SU-DHL-6 (cell line): ENCODE results near the gene ASAP2.

Experiments used
- H2AFZ ChIP-seq: fragments of 200-600 bp; sonication (generic); 2 replicates; pipeline ENCODE4 v1.6.1; 2014; ENCODE audit warnings: low read depth, mild to moderate bottlenecking, moderate library complexity, mixed read lengths, antibody characterized with exemption, low read length; ENCODE audit not compliant: severe bottlenecking
- H3F3A ChIP-seq: fragments of 200-600 bp; shearing (Covaris generic); 2 replicates; pipeline ENCODE4 v1.6.0; 2016; ENCODE audit warnings: antibody characterized with exemption, mild to moderate bottlenecking; ENCODE audit not compliant: insufficient read depth
- H3K27ac ChIP-seq: fragments of 200-600 bp; sonication (generic); 2 replicates; pipeline ENCODE4 v1.5.1; 2016; ENCODE audit warnings: low read depth, mild to moderate bottlenecking, low read length, moderate library complexity, mixed read lengths
- H3K27me3 ChIP-seq: fragments of 200-600 bp; sonication (generic), shearing (Covaris generic); 2 replicates; pipeline ENCODE4 v1.6.0; 2014; ENCODE audit warnings: mild to moderate bottlenecking, low read length
- H3K36me3 ChIP-seq: fragments of 200-600 bp; sonication (generic); 2 replicates; pipeline ENCODE4 v1.6.1; 2014; ENCODE audit warnings: mild to moderate bottlenecking, low read length, mixed read lengths
- H3K4me2 ChIP-seq: fragments of 300-600, 200-600 bp; shearing (Covaris generic), sonication (generic); 2 replicates; pipeline ENCODE4 v1.6.0; 2014; ENCODE audit warnings: low read length, low read depth, mild to moderate bottlenecking; ENCODE audit not compliant: poor library complexity, severe bottlenecking
- H3K4me3 ChIP-seq: fragments of 200-600 bp; sonication (generic); 2 replicates; pipeline ENCODE4 v1.5.1; 2014; ENCODE audit warnings: antibody characterized with exemption, low read length, mild to moderate bottlenecking, mixed read lengths; ENCODE audit not compliant: insufficient read depth, poor library complexity, severe bottlenecking
- H3K79me2 ChIP-seq: fragments of 200-600 bp; sonication (generic); 2 replicates; pipeline ENCODE4 v1.6.1; 2014; ENCODE audit warnings: mild to moderate bottlenecking, low read length, moderate library complexity; ENCODE audit not compliant: insufficient read depth
- H3K9ac ChIP-seq: fragments of 200-600 bp; sonication (generic); 2 replicates; pipeline ENCODE4 v1.7.0; 2014; ENCODE audit warnings: mild to moderate bottlenecking, low read length
- H3K9me2 ChIP-seq: fragments of 200-600 bp; sonication (generic); replicated peaks from 2 replicates; pipeline ENCODE4 v1.6.1; 2014; ENCODE audit warnings: low read length; ENCODE audit not compliant: insufficient read depth
- H3K9me3 ChIP-seq: fragments of 200-600 bp; sonication (generic); 2 replicates; pipeline ENCODE4 v1.6.1; 2014; ENCODE audit warnings: low read length, mixed read lengths; ENCODE audit not compliant: insufficient read depth
- H4K20me1 ChIP-seq: fragments of 200-600 bp; sonication (generic); 2 replicates; pipeline ENCODE4 v1.6.1; 2014; ENCODE audit warnings: low read depth, mild to moderate bottlenecking, antibody characterized with exemption, low read length, moderate library complexity, mixed read lengths
- EZH2phosphoT487 ChIP-seq: fragments of 200-600 bp; sonication (generic), shearing (Covaris generic); conservative IDR thresholded peaks from 2 replicates; pipeline ENCODE4 v1.6.1; 2018; ENCODE audit warnings: mild to moderate bottlenecking, antibody characterized with exemption, low read length, moderate library complexity, mixed read lengths
- TF ChIP-seq, protein P1 (sequence below): fragments of 200-600 bp; sonication (generic); IDR thresholded peaks from one replicate; pipeline ENCODE4 v1.5.1; 2017; ENCODE audit warnings: antibody characterized with exemption, mild to moderate bottlenecking, low read length, moderate library complexity; ENCODE audit not compliant: insufficient read depth, poor library complexity, severe bottlenecking

ASAP2 gene

DNA sequence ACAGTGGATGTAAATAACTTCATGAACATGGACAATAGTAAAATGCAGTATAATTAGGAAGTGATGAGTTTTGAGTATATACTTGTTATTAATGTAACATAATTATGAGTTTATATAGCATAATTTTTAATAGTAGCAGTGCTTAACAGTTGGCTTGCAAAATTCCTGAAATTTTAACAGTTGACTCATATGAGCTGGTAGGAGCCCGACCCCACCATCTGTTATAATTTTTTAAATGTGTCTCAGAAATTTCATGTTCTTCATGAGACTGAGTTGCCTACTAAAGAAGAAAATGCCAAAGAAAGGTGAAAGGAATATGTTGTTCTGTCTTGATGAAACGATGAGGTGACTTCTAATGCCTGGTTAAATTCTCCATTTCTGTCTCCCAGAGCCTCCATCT, 154.1 kb downstream of the ASAP2 start:
- Histone ChIP-seq H3F3A (no peaks in the 10 kb centered on the region), H3K9me3 (no peaks in the 10 kb centered on the region), H3K79me2 (no peaks in the 10 kb centered on the region), H3K4me3 (no peak overlapping the region), H3K9ac (no peak overlapping the region), H3K27ac (no peak overlapping the region), H3K9me2 (no peaks in the 10 kb centered on the region), H3K4me2 (no peak overlapping the region), H2AFZ (no peak overlapping the region), H3K36me3 (no peaks in the 10 kb centered on the region), H3K27me3 (no peaks in the 10 kb centered on the region), H4K20me1 (no peaks in the 10 kb centered on the region)
- TF ChIP-seq, protein P1, sequence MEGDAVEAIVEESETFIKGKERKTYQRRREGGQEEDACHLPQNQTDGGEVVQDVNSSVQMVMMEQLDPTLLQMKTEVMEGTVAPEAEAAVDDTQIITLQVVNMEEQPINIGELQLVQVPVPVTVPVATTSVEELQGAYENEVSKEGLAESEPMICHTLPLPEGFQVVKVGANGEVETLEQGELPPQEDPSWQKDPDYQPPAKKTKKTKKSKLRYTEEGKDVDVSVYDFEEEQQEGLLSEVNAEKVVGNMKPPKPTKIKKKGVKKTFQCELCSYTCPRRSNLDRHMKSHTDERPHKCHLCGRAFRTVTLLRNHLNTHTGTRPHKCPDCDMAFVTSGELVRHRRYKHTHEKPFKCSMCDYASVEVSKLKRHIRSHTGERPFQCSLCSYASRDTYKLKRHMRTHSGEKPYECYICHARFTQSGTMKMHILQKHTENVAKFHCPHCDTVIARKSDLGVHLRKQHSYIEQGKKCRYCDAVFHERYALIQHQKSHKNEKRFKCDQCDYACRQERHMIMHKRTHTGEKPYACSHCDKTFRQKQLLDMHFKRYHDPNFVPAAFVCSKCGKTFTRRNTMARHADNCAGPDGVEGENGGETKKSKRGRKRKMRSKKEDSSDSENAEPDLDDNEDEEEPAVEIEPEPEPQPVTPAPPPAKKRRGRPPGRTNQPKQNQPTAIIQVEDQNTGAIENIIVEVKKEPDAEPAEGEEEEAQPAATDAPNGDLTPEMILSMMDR: no peak
- TF ChIP-seq EZH2phosphoT487: no peak

DNA sequence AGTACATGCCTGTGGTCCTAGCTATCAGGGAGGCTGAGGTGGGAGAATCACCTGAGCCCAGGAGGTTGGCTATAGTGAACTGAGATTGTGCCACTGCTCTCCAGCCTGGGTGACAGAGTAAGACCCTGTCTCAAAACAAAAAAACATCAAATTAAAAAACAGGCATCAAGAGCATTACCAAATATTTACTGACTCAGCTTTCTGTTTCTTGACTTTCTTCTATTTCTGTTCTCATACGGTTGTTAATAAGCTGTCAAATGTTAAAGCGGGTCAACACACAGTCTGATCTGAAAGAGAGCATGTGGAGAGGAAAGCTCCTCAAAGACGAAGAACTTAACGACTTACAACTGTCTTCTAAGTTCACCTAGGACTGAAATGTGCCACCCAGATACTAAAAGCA, 157.8 kb downstream of the ASAP2 start:
- Histone ChIP-seq H3K9me3 (no peaks in the 10 kb centered on the region), H3K36me3 (no peaks in the 10 kb centered on the region), H2AFZ (no peak overlapping the region), H3F3A (no peaks in the 10 kb centered on the region), H3K27ac (no peak overlapping the region), H3K79me2 (no peaks in the 10 kb centered on the region), H3K4me3 (no peak overlapping the region), H3K9ac (no peak overlapping the region), H3K9me2 (no peaks in the 10 kb centered on the region), H3K4me2 (no peak overlapping the region), H4K20me1 (no peaks in the 10 kb centered on the region), H3K27me3 (no peaks in the 10 kb centered on the region)
- no peak for TF ChIP-seq EZH2phosphoT487
- TF ChIP-seq, protein P1: no peak

DNA sequence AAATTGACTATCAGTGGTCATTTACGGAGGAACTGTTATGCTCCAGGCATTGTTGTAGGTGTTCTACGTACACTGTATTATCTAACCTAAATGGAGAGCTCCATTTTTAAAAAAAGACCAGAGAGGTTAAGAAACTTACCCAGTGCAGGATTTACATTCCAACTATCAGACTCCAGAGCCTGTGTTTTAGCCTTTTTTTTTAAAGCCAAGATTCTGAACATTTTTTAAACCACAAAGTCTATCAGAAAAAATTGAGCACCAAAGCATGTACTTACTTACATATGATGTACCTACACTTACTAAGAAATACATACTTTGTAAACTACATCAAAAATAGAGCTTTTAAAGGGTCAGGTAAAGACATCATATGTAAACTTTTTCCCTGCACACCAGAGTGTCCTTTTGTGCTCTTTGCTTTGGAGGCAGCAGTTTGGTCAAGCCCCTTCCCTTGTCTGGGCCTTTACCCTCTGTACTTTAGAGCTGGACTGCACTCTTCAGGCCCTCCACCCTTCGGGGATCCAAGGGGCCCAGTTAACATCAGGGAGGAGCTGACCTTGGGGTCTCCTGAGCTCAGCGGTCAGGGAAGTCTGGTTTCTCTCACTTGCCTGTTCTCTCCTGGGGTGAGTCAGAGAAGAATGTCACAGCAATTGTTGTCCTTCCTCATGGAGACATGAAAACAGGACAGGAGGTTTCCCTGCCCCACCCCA, 158.3 kb downstream of the ASAP2 start:
- no peaks in the 10 kb centered on the region for H3K27me3 ChIP-seq
- H3K36me3 ChIP-seq: no peaks in the 10 kb centered on the region
- no peaks in the 10 kb centered on the region for H3K79me2 ChIP-seq
- TF ChIP-seq EZH2phosphoT487: no peak
- TF ChIP-seq, protein P1: no peak
- H3F3A ChIP-seq: no peaks in the 10 kb centered on the region
- H3K9me2 ChIP-seq: no peaks in the 10 kb centered on the region
- H3K4me3 ChIP-seq: no peak overlapping the region
- no peaks in the 10 kb centered on the region for H4K20me1 ChIP-seq
- H2AFZ ChIP-seq: no peak overlapping the region
- H3K9ac ChIP-seq: no peak overlapping the region
- no peak overlapping the region for H3K4me2 ChIP-seq
- H3K27ac ChIP-seq: no peak overlapping the region
- H3K9me3 ChIP-seq: no peaks in the 10 kb centered on the region
